ENCODE results near the gene TAS2R38. TPM values are rescaled to one million over a fixed set of nuclear protein-coding genes. Genes with fewer than 3 reads are reported as not detected.

Gene TAS2R38
- total RNA-seq, 1 donor from 2014 or later = not detected

- no peak for TF ChIP-seq CTCF (conservative IDR thresholded peaks at IDR 0.05)
- no peak for DNase-seq (ENCODE audit: extremely low spot score, unreplicated experiment)
- H3K4me1 Mint-ChIP-seq (ENCODE audit: unreplicated experiment) = no peaks in the 10 kb centered on the region
- no peak overlapping the region for H3K4me3 Mint-ChIP-seq
- H3K27me3 Mint-ChIP-seq = no peaks in the 10 kb centered on the region
- no peaks in the 10 kb centered on the region for H3K36me3 Mint-ChIP-seq
- H3K9me3 Mint-ChIP-seq = no peaks in the 10 kb centered on the region
- no peak overlapping the region for H3K27ac Mint-ChIP-seq
Observed at GRCh38 chr7:141999058-141999623, 25.6 kb upstream of the TAS2R38 start.

- no peak for TF ChIP-seq CTCF (conservative IDR thresholded peaks at IDR 0.05)
- no peaks in the 10 kb centered on the region for H3K36me3 Mint-ChIP-seq
- no peaks in the 10 kb centered on the region for H3K9me3 Mint-ChIP-seq
- DNase-seq (ENCODE audit: extremely low spot score, unreplicated experiment) = no peak
- H3K27ac Mint-ChIP-seq = no peak overlapping the region
- peaks cover 6% of the 10 kb centered on the region for H3K27me3 Mint-ChIP-seq
- no peak overlapping the region for H3K4me3 Mint-ChIP-seq
- H3K4me1 Mint-ChIP-seq (ENCODE audit: unreplicated experiment) = no peaks in the 10 kb centered on the region
Observed at GRCh38 chr7:141993354-141993753, 19.8 kb upstream of the TAS2R38 start.

- peaks cover 6% of the 10 kb centered on the region for H3K27me3 Mint-ChIP-seq
- DNase-seq (ENCODE audit: extremely low spot score, unreplicated experiment) = no peak
- H3K36me3 Mint-ChIP-seq = no peaks in the 10 kb centered on the region
- H3K4me3 Mint-ChIP-seq = no peak overlapping the region
- TF ChIP-seq CTCF (conservative IDR thresholded peaks at IDR 0.05) = no peak
- H3K4me1 Mint-ChIP-seq (ENCODE audit: unreplicated experiment) = no peaks in the 10 kb centered on the region
- no peaks in the 10 kb centered on the region for H3K9me3 Mint-ChIP-seq
- no peak overlapping the region for H3K27ac Mint-ChIP-seq
Observed at GRCh38 chr7:141992688-141993087, 19.1 kb upstream of the TAS2R38 start.

- H3K9me3 Mint-ChIP-seq = no peaks in the 10 kb centered on the region
- no peaks in the 10 kb centered on the region for H3K4me1 Mint-ChIP-seq (ENCODE audit: unreplicated experiment)
- H3K27me3 Mint-ChIP-seq = peaks cover 6% of the 10 kb centered on the region
- no peak overlapping the region for H3K27ac Mint-ChIP-seq
- TF ChIP-seq CTCF (conservative IDR thresholded peaks at IDR 0.05) = no peak
- no peak overlapping the region for H3K4me3 Mint-ChIP-seq
- H3K36me3 Mint-ChIP-seq = no peaks in the 10 kb centered on the region
- DNase-seq (ENCODE audit: extremely low spot score, unreplicated experiment) = no peak
Observed at GRCh38 chr7:141992156-141992555, 18.6 kb upstream of the TAS2R38 start.

- TF ChIP-seq CTCF (conservative IDR thresholded peaks at IDR 0.05) = no peak
- H3K9me3 Mint-ChIP-seq = no peaks in the 10 kb centered on the region
Observed at GRCh38 chr7:141991140-141991539, 17.6 kb upstream of the TAS2R38 start.

More at GRCh38 chr7:141991140-141991539, 17.6 kb upstream of the TAS2R38 start:
- Mint-ChIP-seq H3K36me3 (no peaks in the 10 kb centered on the region), H3K4me3 (no peak overlapping the region), H3K27me3 (peaks cover 9% of the 10 kb centered on the region), H3K4me1 (ENCODE audit: unreplicated experiment) (no peaks in the 10 kb centered on the region), H3K27ac (no peak overlapping the region)
- DNase-seq (ENCODE audit: extremely low spot score, unreplicated experiment) = no peak
